Activated naive CD4-positive, alpha-beta T cell treated with anti-CD3 and anti-CD28 coated beads, Interleukin-2, amount 50 U/mL, for 72 hours (primary cell): ENCODE results near the gene ARHGEF11. TPM values are rescaled to one million over a fixed set of nuclear protein-coding genes. Genes with fewer than 3 reads are reported as not detected.

Source experiments
- ATAC-seq, 2 donors: fragments of 150-1000 bp; cut with Tn5 transposase; 2 replicates each; pipeline ENCODE4 v1.10.0; 2021; ENCODE audit warnings: mild to moderate bottlenecking in 2 of 2, moderate library complexity in 2 of 2
- DNase-seq, 2 donors: peaks; one replicate each; pipeline ENCODE4 v3.0.0; 2021 to 2022; ENCODE audit warnings: low spot score in 2 of 2
- H3K27ac Mint-ChIP-seq, 2 donors: one replicate each; pipeline ENCODE4 v1.8.0; 2022; ENCODE audit warnings: mild to moderate bottlenecking in 2 of 2, mixed read lengths in 2 of 2
- H3K36me3 Mint-ChIP-seq, 2 donors: one replicate each; pipeline ENCODE4 v1.8.0; 2022; ENCODE audit warnings: mixed read lengths in 2 of 2
- H3K9me3 Mint-ChIP-seq, 2 donors: one replicate each; pipeline ENCODE4 v1.8.0; 2022; ENCODE audit warnings: mixed read lengths in 2 of 2
- total RNA-seq, 2 donors: library from RNA; stranded (reverse); gene quantifications; one replicate each; pipeline ENCODE4 v1.2.3, GENCODE V29; 2022

Gene ARHGEF11
- total RNA-seq, 2 donors from 2014 or later, result 3.5 to 5.8 TPM

DNA sequence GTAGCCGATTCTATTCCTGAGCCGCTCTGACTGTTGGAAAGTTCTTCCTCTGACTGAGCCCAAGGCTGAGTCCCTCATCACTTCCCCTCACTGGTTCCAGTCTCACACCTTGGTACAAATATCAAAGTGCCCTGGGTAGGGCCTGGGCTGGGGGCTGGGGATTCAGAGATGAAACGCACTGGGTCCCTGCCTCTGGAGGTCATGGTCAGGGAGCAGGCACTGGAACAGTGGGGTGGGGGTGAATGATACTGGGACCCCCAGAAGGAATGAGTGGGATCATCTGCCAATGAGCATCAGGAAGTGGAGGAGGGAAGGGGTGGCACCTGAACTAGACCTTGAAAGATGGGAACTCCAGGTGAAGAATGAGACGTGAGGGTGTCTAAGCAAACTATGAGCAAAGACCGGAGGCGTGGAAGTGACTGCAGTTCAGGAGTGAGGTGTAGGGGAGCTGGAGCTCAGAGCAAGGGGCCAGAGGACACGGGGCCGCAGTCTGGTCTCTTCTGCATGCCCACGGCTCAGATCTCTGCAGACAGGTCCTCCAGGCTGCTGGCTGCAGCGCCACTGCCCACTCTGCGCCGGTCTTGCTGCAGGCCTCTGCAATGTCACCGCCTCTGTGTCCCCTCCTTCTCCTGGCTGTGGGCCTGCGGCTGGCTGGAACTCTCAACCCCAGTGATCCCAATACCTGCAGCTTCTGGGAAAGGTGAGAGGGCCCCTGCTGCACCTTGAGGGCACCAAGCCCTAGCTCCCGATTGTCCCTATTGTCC, 142.0 kb downstream of the ARHGEF11 start:
- Mint-ChIP-seq H3K9me3 (no peaks in the 10 kb centered on the region), H3K27ac (no peak overlapping the region), H3K36me3 (no peaks in the 10 kb centered on the region)
- DNase-seq (no peak), ATAC-seq (no peak)

DNA sequence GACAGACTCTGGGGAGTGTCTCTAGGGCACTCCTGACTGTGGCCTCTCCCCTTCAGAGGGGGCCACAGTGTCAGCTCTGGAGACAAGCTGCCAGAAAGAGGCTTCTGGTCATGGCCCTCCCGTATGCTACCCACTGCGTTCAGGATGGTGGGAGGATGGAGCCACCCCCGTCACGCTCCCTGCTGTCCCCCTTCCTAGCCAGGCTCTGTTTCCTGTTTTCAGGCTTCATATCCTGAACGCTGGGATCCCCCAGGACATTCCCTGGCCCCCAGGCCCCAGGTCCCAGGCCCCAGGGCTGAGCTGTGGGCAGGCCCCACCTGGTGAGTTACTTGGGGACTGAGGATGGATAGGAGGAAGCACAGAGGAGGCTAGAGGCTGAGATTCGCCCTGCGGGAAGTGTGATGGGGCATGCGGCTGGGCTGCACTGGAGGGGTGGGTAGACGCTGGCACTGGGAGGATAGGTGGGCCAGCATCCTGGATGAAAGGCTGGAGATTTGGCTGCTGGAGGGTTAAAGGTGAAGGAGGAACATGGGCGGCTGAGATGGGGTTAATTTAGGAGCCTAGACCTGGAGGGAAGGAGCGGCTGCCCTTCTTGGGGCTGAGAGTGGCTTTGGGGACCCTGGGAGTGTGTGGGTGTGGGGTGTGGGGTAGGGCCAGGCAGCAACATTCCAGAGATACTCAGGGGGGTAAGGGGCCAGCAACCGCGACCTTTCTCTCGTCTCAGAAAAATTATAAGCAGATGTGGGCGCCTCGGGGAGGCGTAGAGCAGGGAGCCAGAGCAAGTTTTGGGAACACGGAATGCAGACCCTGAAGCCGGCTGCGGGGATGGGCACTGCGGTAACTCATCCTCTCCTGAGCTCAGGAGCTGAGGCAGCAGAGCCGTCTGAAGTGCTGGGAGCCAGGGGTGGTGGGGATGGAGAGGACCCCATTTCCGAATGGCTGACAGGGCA, 143.3 kb downstream of the ARHGEF11 start:
- Mint-ChIP-seq H3K9me3 (no peaks in the 10 kb centered on the region), H3K27ac (peak overlapping the region; percentile 10 to 61), H3K36me3 (no peaks in the 10 kb centered on the region)
- ATAC-seq, result peak in 1 of 2 donors; percentile 23
- no peak for DNase-seq

GRCh38 chr1:156901590-156901900, 144.0 kb downstream of the ARHGEF11 start:
- DNase-seq (no peak), ATAC-seq (no peak)
- Mint-ChIP-seq H3K27ac (no peak overlapping the region), H3K9me3 (no peaks in the 10 kb centered on the region), H3K36me3 (no peaks in the 10 kb centered on the region)

DNA sequence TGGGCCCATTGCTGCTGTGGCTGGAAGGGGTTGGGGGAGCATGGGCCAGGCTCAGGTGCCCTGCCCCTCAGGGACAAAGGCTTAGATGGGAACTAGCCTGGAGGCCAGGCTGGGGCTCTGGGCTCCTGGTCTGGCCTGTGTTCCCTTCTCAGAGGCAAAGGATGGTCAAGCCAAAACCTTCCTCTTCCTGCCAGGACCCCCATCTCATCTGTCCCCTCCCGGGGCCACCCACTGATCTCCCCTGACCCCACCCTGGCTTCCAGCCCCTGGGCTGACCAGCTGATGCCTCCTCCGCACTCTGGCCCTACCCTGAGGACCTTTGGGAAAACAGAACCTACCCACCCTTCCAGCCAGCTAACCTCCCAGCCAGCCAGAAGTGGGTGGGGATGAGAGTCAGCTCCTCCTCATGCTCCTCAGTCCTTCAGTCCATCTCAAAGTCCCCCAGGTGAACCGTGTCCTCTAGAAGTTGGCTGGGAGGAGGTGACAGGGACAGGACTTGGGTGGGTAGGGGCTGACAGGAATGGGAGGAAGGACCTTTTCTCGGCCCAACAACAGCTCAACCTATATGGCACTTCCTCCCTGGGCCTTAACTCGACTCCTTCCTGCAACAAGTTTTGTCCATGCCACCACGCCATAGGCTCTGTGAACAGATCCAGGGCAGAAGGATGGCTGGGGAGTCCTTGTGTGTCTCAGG, 144.5 kb downstream of the ARHGEF11 start:
- DNase-seq (no peak), ATAC-seq (no peak)
- H3K9me3 Mint-ChIP-seq, result no peaks in the 10 kb centered on the region

GRCh38 chr1:156899956-156900718, 145.4 kb downstream of the ARHGEF11 start:
- no peaks in the 10 kb centered on the region for H3K36me3 Mint-ChIP-seq
- H3K27ac Mint-ChIP-seq, result no peak overlapping the region
- DNase-seq (no peak), ATAC-seq (no peak)
- no peaks in the 10 kb centered on the region for H3K9me3 Mint-ChIP-seq

More for the DNA sequence above, 144.5 kb downstream of the ARHGEF11 start:
- Mint-ChIP-seq H3K27ac (no peak overlapping the region), H3K36me3 (no peaks in the 10 kb centered on the region)

GRCh38 chr1:156898971-156899664, 146.4 kb downstream of the ARHGEF11 start:
- Mint-ChIP-seq H3K9me3 (no peaks in the 10 kb centered on the region), H3K27ac (no peak overlapping the region), H3K36me3 (no peaks in the 10 kb centered on the region)
- no peak for ATAC-seq
- DNase-seq, result no peak

DNA sequence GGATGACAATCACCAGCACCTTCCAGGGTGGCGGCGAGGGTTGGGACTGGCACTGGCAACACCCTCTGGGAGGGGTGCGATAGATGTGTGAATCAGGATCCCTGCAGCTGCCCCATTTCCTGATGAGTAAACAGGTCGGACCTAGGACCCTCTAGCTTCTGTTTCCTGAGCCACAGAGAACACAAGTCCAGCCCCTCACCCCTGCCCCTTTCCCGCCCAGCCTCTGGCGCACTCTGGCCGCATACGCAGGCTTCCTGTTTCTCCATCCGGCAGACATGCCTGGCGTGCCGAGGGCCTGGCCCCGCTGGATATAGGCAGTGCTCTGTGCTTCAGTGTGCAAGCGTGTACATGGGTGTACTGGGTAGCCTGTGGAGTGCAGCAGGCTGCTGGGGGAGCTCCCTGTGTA, 147.4 kb downstream of the ARHGEF11 start:
- Mint-ChIP-seq H3K36me3 (no peaks in the 10 kb centered on the region), H3K27ac (no peak overlapping the region), H3K9me3 (no peaks in the 10 kb centered on the region)
- ATAC-seq (peak in 1 of 2 donors; percentile 44), DNase-seq (no peak)

GRCh38 chr1:156897078-156897825, 148.3 kb downstream of the ARHGEF11 start:
- no peak for ATAC-seq
- Mint-ChIP-seq H3K27ac (no peak overlapping the region), H3K36me3 (no peaks in the 10 kb centered on the region)

GRCh38 chr1:156896490-156897033, 149.0 kb downstream of the ARHGEF11 start:
- Mint-ChIP-seq H3K27ac (no peak overlapping the region), H3K9me3 (no peaks in the 10 kb centered on the region), H3K36me3 (no peaks in the 10 kb centered on the region)
- ATAC-seq, result no peak
- no peak for DNase-seq

More at GRCh38 chr1:156897078-156897825, 148.3 kb downstream of the ARHGEF11 start:
- no peaks in the 10 kb centered on the region for H3K9me3 Mint-ChIP-seq
- DNase-seq, result no peak

GRCh38 chr1:156895927-156896326, 149.6 kb downstream of the ARHGEF11 start:
- no peaks in the 10 kb centered on the region for H3K36me3 Mint-ChIP-seq
- ATAC-seq, result no peak
- no peak overlapping the region for H3K27ac Mint-ChIP-seq
- no peak for DNase-seq
- H3K9me3 Mint-ChIP-seq, result no peaks in the 10 kb centered on the region

- no peak for DNase-seq
- H3K36me3 Mint-ChIP-seq, result no peaks in the 10 kb centered on the region
- H3K27ac Mint-ChIP-seq, result no peak overlapping the region
- ATAC-seq, result no peak
- H3K9me3 Mint-ChIP-seq, result no peaks in the 10 kb centered on the region
Observed at GRCh38 chr1:156895455-156895812, 150.1 kb downstream of the ARHGEF11 start.

- ATAC-seq (no peak), DNase-seq (no peak)
- Mint-ChIP-seq H3K27ac (no peak overlapping the region), H3K36me3 (no peaks in the 10 kb centered on the region), H3K9me3 (no peaks in the 10 kb centered on the region)
Observed at GRCh38 chr1:156894711-156895454, 150.7 kb downstream of the ARHGEF11 start.

GRCh38 chr1:156894001-156894400, 151.5 kb downstream of the ARHGEF11 start:
- no peak for DNase-seq
- Mint-ChIP-seq H3K9me3 (no peaks in the 10 kb centered on the region), H3K27ac (no peak overlapping the region), H3K36me3 (no peaks in the 10 kb centered on the region)
- ATAC-seq, result no peak

GRCh38 chr1:156893048-156893953, 152.2 kb downstream of the ARHGEF11 start, which contains the start of gene PEAR1:
Gene PEAR1, plus strand, starts transcription at chr1:156893718. Its CDS starts 10,209 bp downstream, at chr1:156903927.
- Mint-ChIP-seq H3K9me3 (no peaks in the 10 kb centered on the region), H3K36me3 (no peaks in the 10 kb centered on the region), H3K27ac (no peak within 1 kb of the TSS)
- DNase-seq, result no peak
- no peak for ATAC-seq
